IMR-90 (cell line): ENCODE measurements around the gene MIEF2. TPM values are rescaled to one million over a fixed set of nuclear protein-coding genes. Genes with fewer than 3 reads are reported as not detected.

Experiments
- ATAC-seq: fragments of 200-7000 bp; cut with Tn5 transposase; 2 replicates; pipeline ENCODE4 v1.9.1; 2020; ENCODE audit warnings: low read depth, mild to moderate bottlenecking, moderate library complexity
- BruUV-seq: library from RNA; stranded (reverse); fragments of 400-500 nt; replicated peaks from 2 replicates; lab custom pipeline; 2021; lab: Mats Ljungman, UMichigan
- CTCF ChIA-PET: fragments of 300-600 bp; formaldehyde crosslinking; extraction: SDS; loops from one replicate; lab custom pipeline; 2021; ENCODE audit warnings: antibody characterized with exemption; lab: Yijun Ruan, JAX
- POLR2A ChIA-PET: fragments of 300-600 bp; sonication (Branson Sonifier 250); formaldehyde crosslinking; loops from one replicate; lab custom pipeline; 2022; ENCODE audit warnings: antibody characterized with exemption; ENCODE audit not compliant: unreplicated experiment; lab: Charles Lee
- DNase-seq: peaks from one replicate; pipeline ENCODE4 v3.0.0; 2013
- H2AFZ ChIP-seq: replicated peaks from 2 replicates; pipeline ENCODE3; 2013; ENCODE audit warnings: low read length, mild to moderate bottlenecking; ENCODE audit not compliant: poor library complexity
- H2AK5ac ChIP-seq: 2 replicates; pipeline ENCODE4 v1.6.1; 2013; ENCODE audit warnings: low read depth, low read length, inconsistent platforms
- H2AK9ac ChIP-seq: replicated peaks from 2 replicates; pipeline ENCODE3; 2013; ENCODE audit warnings: mild to moderate bottlenecking, low read depth, low read length, moderate library complexity; ENCODE audit not compliant: poor library complexity
- H2BK120ac ChIP-seq: 2 replicates; pipeline ENCODE4 v1.6.1; 2013; ENCODE audit warnings: low read depth, low read length, inconsistent platforms
- H2BK15ac ChIP-seq: 3 replicates; pipeline ENCODE4 v1.6.1; 2013; ENCODE audit warnings: low read depth, low read length, inconsistent platforms
- H2BK20ac ChIP-seq: 2 replicates; pipeline ENCODE4 v1.6.1; 2013; ENCODE audit warnings: low read depth, mild to moderate bottlenecking, inconsistent platforms, low read length, moderate library complexity
- H2BK5ac ChIP-seq: 2 replicates; pipeline ENCODE4 v1.6.1; 2013; ENCODE audit warnings: mild to moderate bottlenecking, low read depth, low read length, inconsistent platforms; ENCODE audit not compliant: poor library complexity, severe bottlenecking
- H3K14ac ChIP-seq: replicated peaks from 2 replicates; pipeline ENCODE4 v1.6.1; 2013; ENCODE audit warnings: low read depth, low read length, inconsistent platforms
- H3K18ac ChIP-seq: 2 replicates; pipeline ENCODE4 v1.6.1; 2013; ENCODE audit warnings: low read depth, low read length, control low read depth
- H3K23ac ChIP-seq: 2 replicates; pipeline ENCODE4 v1.6.1; 2013; ENCODE audit warnings: low read depth, low read length, inconsistent platforms
- H3K27ac ChIP-seq: 2 replicates; pipeline ENCODE4 v1.5.1; 2013; ENCODE audit warnings: mild to moderate bottlenecking, control low read depth, low read length; ENCODE audit not compliant: insufficient read depth
- H3K27me3 ChIP-seq: 2 replicates; pipeline ENCODE4 v1.6.1; 2013; ENCODE audit warnings: low read length; ENCODE audit not compliant: control insufficient read depth, insufficient read depth
- H3K36me3 ChIP-seq: 2 replicates; pipeline ENCODE4 v1.6.1; 2013; ENCODE audit warnings: low read length, mixed read lengths; ENCODE audit not compliant: control insufficient read depth, insufficient read depth
- H3K4ac ChIP-seq: 2 replicates; pipeline ENCODE4 v1.6.1; 2013; ENCODE audit warnings: low read depth, low read length, inconsistent platforms
- H3K4me1 ChIP-seq: 2 replicates; pipeline ENCODE4 v1.6.1; 2013; ENCODE audit warnings: low read length, mixed read lengths; ENCODE audit not compliant: control insufficient read depth, insufficient read depth
- H3K4me2 ChIP-seq: 2 replicates; pipeline ENCODE4 v1.6.1; 2013; ENCODE audit warnings: low read depth, mild to moderate bottlenecking, control low read depth, low read length, moderate library complexity
- H3K4me3 ChIP-seq: 2 replicates; pipeline ENCODE4 v1.5.1; 2013; ENCODE audit warnings: low read depth, mild to moderate bottlenecking, control low read depth, low read length, moderate library complexity; ENCODE audit not compliant: insufficient read depth
- H3K56ac ChIP-seq: 2 replicates; pipeline ENCODE4 v1.6.1; 2013; ENCODE audit warnings: low read length, inconsistent platforms; ENCODE audit not compliant: insufficient read depth; ENCODE audit errors: extremely low read depth
- H3K79me1 ChIP-seq, 2 experiments: 2 replicates each; pipeline ENCODE4 v1.6.1; 2013; ENCODE audit warnings: low read length in 2 of 2, inconsistent platforms in 1 of 2, low read depth in 1 of 2
- H3K9ac ChIP-seq: 2 replicates; pipeline ENCODE4 v1.6.1; 2013; ENCODE audit warnings: low read depth, low read length, control low read depth
- H3K9me1 ChIP-seq: 2 replicates; pipeline ENCODE4 v1.6.1; 2013; ENCODE audit warnings: low read length, inconsistent platforms; ENCODE audit not compliant: insufficient read depth
- H3K9me3 ChIP-seq: 2 replicates; pipeline ENCODE4 v1.6.1; 2013; ENCODE audit warnings: low read length; ENCODE audit not compliant: control insufficient read depth, insufficient read depth
- H4K20me1 ChIP-seq: 2 replicates; pipeline ENCODE4 v1.6.1; 2013; ENCODE audit warnings: low read length, inconsistent platforms; ENCODE audit not compliant: insufficient read depth
- H4K5ac ChIP-seq: 2 replicates; pipeline ENCODE4 v1.6.1; 2013; ENCODE audit warnings: mild to moderate bottlenecking, low read depth, low read length, control low read depth
- H4K8ac ChIP-seq, 2 experiments: 2 replicates each; pipeline ENCODE4 v1.6.1; 2013; ENCODE audit warnings: low read depth in 2 of 2, low read length in 2 of 2, control low read depth in 1 of 2, inconsistent platforms in 1 of 2
- H4K91ac ChIP-seq: 2 replicates; pipeline ENCODE4 v1.6.1; 2013; ENCODE audit warnings: low read depth, low read length, inconsistent platforms; ENCODE audit not compliant: insufficient read depth
- CEBPB ChIP-seq: IDR thresholded peaks from 2 replicates; pipeline ENCODE4 v1.6.1; 2012; ENCODE audit warnings: low read depth, low read length, improper control_type of control experiment
- FOS ChIP-seq: fragments of 150-350 bp; IDR thresholded peaks from 2 replicates; pipeline ENCODE4 v1.6.1; 2016; ENCODE audit warnings: low read depth, low read length
- MAFK ChIP-seq: IDR thresholded peaks from 2 replicates; pipeline ENCODE4 v1.6.1; 2012; ENCODE audit warnings: low read depth, low read length, improper control_type of control experiment
- MAZ ChIP-seq: IDR thresholded peaks from 2 replicates; pipeline ENCODE4 v1.6.1; 2012; ENCODE audit warnings: low read depth, mild to moderate bottlenecking, low read length, improper control_type of control experiment, moderate library complexity, borderline replicate concordance
- POLR2A ChIP-seq: IDR thresholded peaks from 2 replicates; pipeline ENCODE4 v1.6.1; 2012; ENCODE audit warnings: mild to moderate bottlenecking, low read depth, low read length
- WGBS, 2 experiments: methylation state at CpG; one replicate each; pipeline versions ENCODE4 v1.1.5 to v1.1.7; 2013; ENCODE audit warnings: missing lambda C conversion rate in 2 of 2; ENCODE audit not compliant: insufficient read length in 1 of 2; ENCODE audit errors: extremely low coverage in 2 of 2; 5-methylcytosine and 5-hydroxymethylcytosine counted together
- dilution Hi-C: fragments of 300-500 bp; cut with HindIII; formaldehyde crosslinking; loops from one replicate; pipeline ENCODE4 v1.14.3; 2018; ENCODE audit warnings: low sequenced_read_pairs; ENCODE audit not compliant: unreplicated experiment
- in situ Hi-C: fragments of 300-500 bp; cut with MboI; formaldehyde crosslinking; loops from 3 replicates; pipeline ENCODE4 v1.14.3; 2019; ENCODE audit warnings: low sequenced_read_pairs, inconsistent platforms, mixed read lengths
- intact Hi-C: fragments of 100-400 bp; cut with micrococcal nuclease; formaldehyde crosslinking; loops from 2 replicates; pipeline ENCODE4 v1.10.0; 2022
- polyA plus RNA-seq, 3 experiments: library from polyadenylated mRNA; depleted of rRNA; stranded (reverse); fragments of >200 nt; gene quantifications; 2 replicates each; pipeline ENCODE4 v1.2.3, GENCODE V29; 2012; ENCODE audit warnings: low replicate concordance in 1 of 3
- total RNA-seq: library from RNA; depleted of rRNA; stranded (reverse); fragments of >200 nt; gene quantifications from 2 replicates; pipeline ENCODE4 v1.2.3, GENCODE V29; 2012
- TF ChIP-seq, protein P1 (sequence below): conservative IDR thresholded peaks from 2 replicates; pipeline ENCODE4 v1.5.1; 2012; ENCODE audit warnings: mild to moderate bottlenecking, low read depth, low read length, improper control_type of control experiment
- TF ChIP-seq, protein P2 (sequence below): fragments of 150-350 bp; IDR thresholded peaks from 2 replicates; pipeline ENCODE4 v1.6.1; 2017; ENCODE audit warnings: mild to moderate bottlenecking, antibody characterized with exemption, low read length, low read depth

The MIEF2 gene
- total and polyA plus RNA-seq, 2 of the 4 experiments (the other 2 are of a cell fraction): 9.1 to 26.6 TPM

- TF ChIP-seq MAZ (no peak), CEBPB (no peak), MAFK (no peak), FOS (no peak), POLR2A (no peak)
- TF ChIP-seq, protein P1, sequence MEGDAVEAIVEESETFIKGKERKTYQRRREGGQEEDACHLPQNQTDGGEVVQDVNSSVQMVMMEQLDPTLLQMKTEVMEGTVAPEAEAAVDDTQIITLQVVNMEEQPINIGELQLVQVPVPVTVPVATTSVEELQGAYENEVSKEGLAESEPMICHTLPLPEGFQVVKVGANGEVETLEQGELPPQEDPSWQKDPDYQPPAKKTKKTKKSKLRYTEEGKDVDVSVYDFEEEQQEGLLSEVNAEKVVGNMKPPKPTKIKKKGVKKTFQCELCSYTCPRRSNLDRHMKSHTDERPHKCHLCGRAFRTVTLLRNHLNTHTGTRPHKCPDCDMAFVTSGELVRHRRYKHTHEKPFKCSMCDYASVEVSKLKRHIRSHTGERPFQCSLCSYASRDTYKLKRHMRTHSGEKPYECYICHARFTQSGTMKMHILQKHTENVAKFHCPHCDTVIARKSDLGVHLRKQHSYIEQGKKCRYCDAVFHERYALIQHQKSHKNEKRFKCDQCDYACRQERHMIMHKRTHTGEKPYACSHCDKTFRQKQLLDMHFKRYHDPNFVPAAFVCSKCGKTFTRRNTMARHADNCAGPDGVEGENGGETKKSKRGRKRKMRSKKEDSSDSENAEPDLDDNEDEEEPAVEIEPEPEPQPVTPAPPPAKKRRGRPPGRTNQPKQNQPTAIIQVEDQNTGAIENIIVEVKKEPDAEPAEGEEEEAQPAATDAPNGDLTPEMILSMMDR: no peak
- TF ChIP-seq, protein P2, sequence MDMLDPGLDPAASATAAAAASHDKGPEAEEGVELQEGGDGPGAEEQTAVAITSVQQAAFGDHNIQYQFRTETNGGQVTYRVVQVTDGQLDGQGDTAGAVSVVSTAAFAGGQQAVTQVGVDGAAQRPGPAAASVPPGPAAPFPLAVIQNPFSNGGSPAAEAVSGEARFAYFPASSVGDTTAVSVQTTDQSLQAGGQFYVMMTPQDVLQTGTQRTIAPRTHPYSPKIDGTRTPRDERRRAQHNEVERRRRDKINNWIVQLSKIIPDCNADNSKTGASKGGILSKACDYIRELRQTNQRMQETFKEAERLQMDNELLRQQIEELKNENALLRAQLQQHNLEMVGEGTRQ: no peak
- no peak overlapping the region for H3K4me2 ChIP-seq
- H4K5ac ChIP-seq: no peak overlapping the region
- in situ Hi-C loops: no loop called here
- CTCF ChIA-PET: no interaction called here
- no peak overlapping the region for H2BK15ac ChIP-seq
- no peak overlapping the region for H2AK5ac ChIP-seq
- no peak overlapping the region for H3K27ac ChIP-seq
- H2AFZ ChIP-seq: no peak overlapping the region
- H4K91ac ChIP-seq: no peak overlapping the region
- POLR2A ChIA-PET: no interaction called here
- no peak overlapping the region for H3K23ac ChIP-seq
- H2BK20ac ChIP-seq: no peak overlapping the region
- intact Hi-C loops: no loop called here
- H3K9me1 ChIP-seq: peaks cover 10% of the 10 kb centered on the region
- no peak overlapping the region for H3K56ac ChIP-seq
- H3K14ac ChIP-seq: no peak overlapping the region
- no peaks in the 10 kb centered on the region for H3K27me3 ChIP-seq
- H3K4me3 ChIP-seq: no peak overlapping the region
- no peak overlapping the region for H3K9ac ChIP-seq
- peaks cover 22% of the 10 kb centered on the region; the same call in 1 of the 2 replicates for H3K36me3 ChIP-seq
- H4K8ac ChIP-seq: no peak overlapping the region
- peaks cover 16 to 69% of the 10 kb centered on the region in 2 experiments for H3K79me1 ChIP-seq
- H4K20me1 ChIP-seq: peaks cover 61% of the 10 kb centered on the region
- no peak overlapping the region for H3K18ac ChIP-seq
- H3K4ac ChIP-seq: no peak overlapping the region
- no CpG with 5 or more reads among the region's 4 CpGs for WGBS, 2 experiments
- no peak overlapping the region for H2BK5ac ChIP-seq
- peaks cover 16% of the 10 kb centered on the region for H3K4me1 ChIP-seq
- DNase-seq: no peak
- no peak for ATAC-seq
- no peaks in the 10 kb centered on the region for H3K9me3 ChIP-seq
- H2AK9ac ChIP-seq: no peak overlapping the region
- no peak overlapping the region for H2BK120ac ChIP-seq
- dilution Hi-C loops: no loop called here
- no TSS peak for BruUV-seq
These were observed 31.2 kb upstream of the MIEF2 start for GRCh38 chr17:18229254-18229653.
